ENCODE results near the gene CLEC20A.

GRCh38 chr1:178512566-178513277, 16.0 kb upstream of the CLEC20A start, which contains the start of gene TEX35:
- TF ChIP-seq CTCF (tag by site-specific recombination; IDR thresholded peaks at IDR 0.05) (no peak), ZNF274 (IDR thresholded peaks at IDR 0.05; ENCODE audit: low read length) (no peak), ZNF274 (tag by site-specific recombination; IDR thresholded peaks at IDR 0.05; ENCODE audit: borderline replicate concordance) (no peak), ZNF777 (tag by site-specific recombination; IDR thresholded peaks at IDR 0.05; ENCODE audit: borderline replicate concordance) (no peak), ZXDB (tag by site-specific recombination; IDR thresholded peaks at IDR 0.05) (no peak), ZBTB1 (tag by site-specific recombination; IDR thresholded peaks at IDR 0.05) (no peak), KLF17 (tag by site-specific recombination; IDR thresholded peaks at IDR 0.05) (no peak), ZNF791 (tag by site-specific recombination; IDR thresholded peaks at IDR 0.05) (no peak), ZBTB7A (tag by site-specific recombination; IDR thresholded peaks at IDR 0.05; ENCODE audit: low read depth) (no peak), ZNF654 (tag by site-specific recombination; IDR thresholded peaks at IDR 0.05; ENCODE audit: low read depth) (no peak), ZNF416 (tag by site-specific recombination; IDR thresholded peaks at IDR 0.05) (no peak), ZBTB26 (tag by site-specific recombination; optimal IDR thresholded peaks at IDR 0.05) (no peak), ZNF645 (tag by site-specific recombination; IDR thresholded peaks at IDR 0.05) (no peak)
